HCT116 (cell line): Measurements from ENCODE around the gene ACD. TPM values are rescaled to one million over a fixed set of nuclear protein-coding genes. Genes with fewer than 3 reads are reported as not detected.

Source experiments
- ATAC-seq: fragments of 200-7000 bp; cut with Tn5 transposase; 2 replicates; pipeline ENCODE4 v1.9.1; 2020; ENCODE audit warnings: mild to moderate bottlenecking, moderate library complexity
- BruUV-seq: library from RNA; stranded (reverse); fragments of 400-500 nt; replicated peaks from 2 replicates; lab custom pipeline; 2021; lab: Mats Ljungman, UMichigan
- CTCF ChIA-PET: fragments of 300-600 bp; sonication (Branson Sonifier 250); formaldehyde crosslinking; loops from one replicate; lab custom pipeline; 2021; ENCODE audit warnings: antibody characterized with exemption; lab: Charles Lee
- POLR2A ChIA-PET: fragments of 300-600, 350-600 bp; sonication (Branson Sonifier 250); formaldehyde crosslinking; loops from one replicate; lab custom pipeline; 2021; ENCODE audit warnings: antibody characterized with exemption; lab: Charles Lee
- RAD21 ChIA-PET, 2 experiments: fragments of 300-600 bp; sonication (Branson Sonifier 250); formaldehyde crosslinking; loops; one replicate each; lab custom pipeline; 2023; ENCODE audit warnings: low total read pairs in 2 of 2; ENCODE audit not compliant: uncharacterized antibody in 2 of 2, unreplicated experiment in 2 of 2, low non-redundant PET in 1 of 2; lab: Charles Lee
- DNase-seq: peaks from one replicate; pipeline ENCODE4 v3.0.0-alpha.2; 2010; ENCODE audit warnings: low read depth, low spot score
- H2AFZ ChIP-seq: fragments of 200-600 bp; shearing (Covaris generic), sonication (generic); 2 replicates; pipeline ENCODE4 v1.6.1; 2017; ENCODE audit warnings: low read depth, mixed run types, mixed read lengths, antibody characterized with exemption, low read length; ENCODE audit not compliant: poor library complexity, severe bottlenecking
- H3K27ac ChIP-seq: 2 replicates; pipeline ENCODE4 v1.5.1; 2012; ENCODE audit warnings: low read depth, low read length
- H3K27me3 ChIP-seq: fragments of 200-600 bp; sonication (generic); 2 replicates; pipeline ENCODE4 v1.6.1; 2016; ENCODE audit warnings: mixed run types, low read length, mixed read lengths; ENCODE audit not compliant: insufficient read depth
- H3K36me3 ChIP-seq, 2 experiments: fragments of 200-500 bp in 1 of 2; fragments of 200-600 bp in 1 of 2; sonication (Bioruptor generic) in 1 of 2; sonication (generic) in 1 of 2; 2 replicates each; pipeline versions ENCODE4 v1.5.1 to v1.6.1; 2014 to 2016; ENCODE audit warnings: low read length in 2 of 2, inconsistent platforms in 1 of 2, mixed read lengths in 1 of 2, mixed run types in 1 of 2; ENCODE audit not compliant: insufficient read depth in 2 of 2, control insufficient read depth in 1 of 2
- H3K4me1 ChIP-seq, 2 experiments: fragments of 200-600 bp in 1 of 2; sonication (generic) in 1 of 2; 2 replicates each; pipeline versions ENCODE4 v1.5.1 to v1.6.1; 2012 to 2017; ENCODE audit warnings: low read length in 2 of 2, inconsistent platforms in 1 of 2, mild to moderate bottlenecking in 1 of 2, mixed read lengths in 1 of 2, mixed run types in 1 of 2, moderate library complexity in 1 of 2; ENCODE audit not compliant: insufficient read depth in 2 of 2, control insufficient read depth in 1 of 2
- H3K4me2 ChIP-seq: fragments of 200-600 bp; sonication (generic); 2 replicates; pipeline ENCODE4 v1.6.1; 2017; ENCODE audit warnings: mixed run types, low read length, mixed read lengths
- H3K4me3 ChIP-seq, 2 experiments: fragments of 200-600 bp in 1 of 2; sonication (generic) in 1 of 2; replicated peaks in 1 of 2; 2 replicates each; pipeline ENCODE4 v1.5.1; 2011 to 2016; ENCODE audit warnings: low read length in 2 of 2, control low read depth in 1 of 2, low read depth in 1 of 2, mild to moderate bottlenecking in 1 of 2, mixed read lengths in 1 of 2, mixed run types in 1 of 2
- H3K79me2 ChIP-seq: fragments of 200-600 bp; sonication (generic); 2 replicates; pipeline ENCODE4 v1.6.1; 2017; ENCODE audit warnings: mild to moderate bottlenecking, mixed run types, low read length, moderate library complexity, mixed read lengths; ENCODE audit not compliant: insufficient read depth
- H3K9ac ChIP-seq: fragments of 200-600 bp; sonication (generic); 2 replicates; pipeline ENCODE4 v1.6.1; 2016; ENCODE audit warnings: low read length, mixed read lengths
- H3K9me2 ChIP-seq: fragments of 200-600 bp; sonication (generic), shearing (Covaris generic); 2 replicates; pipeline ENCODE4 v1.6.1; 2017; ENCODE audit warnings: mixed run types, mild to moderate bottlenecking, moderate library complexity; ENCODE audit not compliant: insufficient read depth
- H3K9me3 ChIP-seq, 2 experiments: fragments of 200-500 bp in 1 of 2; fragments of 200-600 bp in 1 of 2; sonication (Bioruptor generic) in 1 of 2; sonication (generic) in 1 of 2; 2 replicates each; pipeline ENCODE4 v1.6.1; 2014 to 2017; ENCODE audit warnings: low read length in 2 of 2, mixed read lengths in 2 of 2, inconsistent platforms in 1 of 2, low read depth in 1 of 2, mild to moderate bottlenecking in 1 of 2, mixed run types in 1 of 2, moderate library complexity in 1 of 2; ENCODE audit not compliant: control insufficient read depth in 1 of 2, insufficient read depth in 1 of 2
- H4K20me1 ChIP-seq: fragments of 200-600 bp; sonication (generic), shearing (Covaris generic); 2 replicates; pipeline ENCODE4 v1.6.1; 2017; ENCODE audit warnings: mixed run types, mild to moderate bottlenecking, moderate library complexity; ENCODE audit not compliant: insufficient read depth
- EGR1 ChIP-seq: IDR thresholded peaks from 2 replicates; pipeline ENCODE4 v1.6.1; 2012; ENCODE audit warnings: low read depth
- ELF1 ChIP-seq: IDR thresholded peaks from 2 replicates; pipeline ENCODE4 v1.6.1; 2012; ENCODE audit warnings: low read depth, borderline replicate concordance
- EZH2 ChIP-seq: fragments of 200-600 bp; sonication (generic); IDR thresholded peaks from 2 replicates; pipeline ENCODE4 v1.6.1; 2017; ENCODE audit warnings: antibody characterized with exemption, mixed run types
- JUND ChIP-seq: IDR thresholded peaks from 2 replicates; pipeline ENCODE4 v1.6.1; 2012
- POLR2AphosphoS5 ChIP-seq: IDR thresholded peaks from 2 replicates; pipeline ENCODE4 v1.6.1; 2011; ENCODE audit warnings: mild to moderate bottlenecking, low read depth, low read length, moderate library complexity
- SIN3A ChIP-seq: IDR thresholded peaks from 2 replicates; pipeline ENCODE4 v1.6.1; 2012; ENCODE audit warnings: low read depth
- YY1 ChIP-seq: IDR thresholded peaks from 2 replicates; pipeline ENCODE4 v1.6.1; 2011; ENCODE audit warnings: low read length, low read depth, moderate library complexity, mild to moderate bottlenecking; ENCODE audit not compliant: insufficient replicate concordance; ENCODE audit errors: extremely low read depth
- ZBTB33 ChIP-seq: IDR thresholded peaks from 2 replicates; pipeline ENCODE4 v1.6.1; 2011; ENCODE audit warnings: mild to moderate bottlenecking, low read length, moderate library complexity; ENCODE audit not compliant: insufficient replicate concordance; ENCODE audit errors: extremely low read depth
- ZNF274 ChIP-seq: fragments of 200-500 bp; sonication (Bioruptor generic); IDR thresholded peaks from 2 replicates; pipeline ENCODE4 v1.6.1; 2014; ENCODE audit warnings: mild to moderate bottlenecking, low read depth, low read length, inconsistent platforms
- intact Hi-C: fragments of 100-400 bp; cut with micrococcal nuclease; formaldehyde crosslinking; loops from 2 replicates; pipeline ENCODE4 v1.10.0; 2022
- total RNA-seq: library from RNA; stranded (reverse); gene quantifications from one replicate; pipeline ENCODE4 v1.2.1, GENCODE V29; 2021; ENCODE audit not compliant: unreplicated experiment

Gene ACD
- total RNA-seq, 1 experiment from 2014 or later: 53.8 TPM

- ChIA-PET CTCF (interaction anchor here (1.3 kb wide), 1 partner anchor 127 kb away, joined by 7 read pairs; no protein-coding TSS in a partner anchor), POLR2A (interaction anchor here (1.5 kb wide), 1 partner anchor 12 kb away, joined by 3 read pairs; the partner anchor contains the start of gene ACD), RAD21 (no interaction called here)
- Histone ChIP-seq H3K27me3 (no peaks in the 10 kb centered on the region), H3K27ac (no peak overlapping the region), H4K20me1 (no peaks in the 10 kb centered on the region), H3K4me1 (peaks cover 0 to 8% of the 10 kb centered on the region in 2 experiments; a peak in 1 of 4 replicates), H3K79me2 (no peaks in the 10 kb centered on the region; the same call in 1 of the 2 replicates), H3K9me3 (no peaks in the 10 kb centered on the region), H3K9me2 (no peaks in the 10 kb centered on the region), H3K9ac (no peak overlapping the region), H3K4me2 (no peak overlapping the region), H2AFZ (no peak overlapping the region), H3K36me3 (no peaks in the 10 kb centered on the region), H3K4me3 (no peak overlapping the region)
- no TSS peak for BruUV-seq
- TF ChIP-seq ZBTB33: no peak
- no peak for TF ChIP-seq SIN3A
- TF ChIP-seq ELF1: no peak
- TF ChIP-seq JUND: no peak
- TF ChIP-seq ZNF274: no peak
- no peak for TF ChIP-seq EZH2
- TF ChIP-seq EGR1: no peak
- TF ChIP-seq YY1: no peak
- no peak for TF ChIP-seq POLR2AphosphoS5
- DNase-seq: no peak
- intact Hi-C loops: no loop called here
- no peak for ATAC-seq
Observed at GRCh38 chr16:67648088-67648763, 11.8 kb downstream of the ACD start.
